Endothelial cell of umbilical vein (primary cell): Measurements from ENCODE around the gene DHX35. TPM values are rescaled to one million over a fixed set of nuclear protein-coding genes. Genes with fewer than 3 reads are reported as not detected.

ENCODE experiments used
- BruUV-seq: library from RNA; stranded (reverse); fragments of 400-500 nt; replicated peaks from 2 replicates; lab custom pipeline; 2021; lab: Mats Ljungman, UMichigan
- CTCF ChIA-PET: fragments of 300-600, 350-600 bp; sonication (Branson Sonifier 250); formaldehyde crosslinking; loops from one replicate; lab custom pipeline; 2021; ENCODE audit warnings: antibody characterized with exemption, inconsistent platforms; lab: Charles Lee
- POLR2A ChIA-PET: fragments of 300-600, 350-600 bp; sonication (Branson Sonifier 250); formaldehyde crosslinking; loops from one replicate; lab custom pipeline; 2021; ENCODE audit warnings: antibody characterized with exemption, inconsistent platforms; lab: Charles Lee
- DNase-seq: peaks from one replicate; pipeline ENCODE4 v3.0.0-alpha.2; 2011; ENCODE audit warnings: low read depth, low spot score
- FAIRE-seq: peaks from 2 replicates; lab custom pipeline; 2011; peaks lifted over from hg19 to GRCh38; lab: Jason Lieb, UNC
- H2AFZ ChIP-seq: 2 replicates; pipeline ENCODE4 v1.6.0; 2012; ENCODE audit warnings: low read depth, low read length, control low read depth, inconsistent platforms
- H3K27ac ChIP-seq: 2 replicates; pipeline ENCODE4 v1.5.1; 2011; ENCODE audit warnings: low read depth, mild to moderate bottlenecking, control low read depth, low read length, moderate library complexity; ENCODE audit not compliant: insufficient read depth
- H3K27me3 ChIP-seq, 2 experiments: 2 replicates each; pipeline versions ENCODE4 v1.6.0 to v1.6.1; 2011; ENCODE audit warnings: low read length in 2 of 2, mixed read lengths in 1 of 2; ENCODE audit not compliant: control insufficient read depth in 2 of 2, insufficient read depth in 2 of 2
- H3K36me3 ChIP-seq, 2 experiments: 2 replicates in 1 of 2; 3 replicates in 1 of 2; pipeline ENCODE4 v1.5.1; 2011; ENCODE audit warnings: low read length in 2 of 2, mild to moderate bottlenecking in 1 of 2, moderate library complexity in 1 of 2; ENCODE audit not compliant: control insufficient read depth in 2 of 2, insufficient read depth in 2 of 2; ENCODE audit errors: extremely low read depth in 1 of 2
- H3K4me1 ChIP-seq: 3 replicates; pipeline ENCODE4 v1.5.1; 2011; ENCODE audit warnings: mild to moderate bottlenecking, low read length; ENCODE audit not compliant: control insufficient read depth, insufficient read depth; ENCODE audit errors: extremely low read depth
- H3K4me2 ChIP-seq: 2 replicates; pipeline ENCODE4 v1.6.1; 2011; ENCODE audit warnings: low read length, control low read depth, mixed read lengths; ENCODE audit not compliant: insufficient read depth
- H3K4me3 ChIP-seq, 3 experiments: fragments of 200-600 bp in 1 of 3; sonication (generic), shearing (Covaris generic) in 1 of 3; replicated peaks in 1 of 3; 2 replicates each; pipeline ENCODE4 v1.5.1; 2011 to 2016; ENCODE audit warnings: control low read depth in 3 of 3, low read length in 3 of 3, mild to moderate bottlenecking in 2 of 3, inconsistent platforms in 1 of 3, low read depth in 1 of 3, moderate library complexity in 1 of 3; ENCODE audit not compliant: insufficient read depth in 1 of 3
- H3K79me2 ChIP-seq: 2 replicates; pipeline ENCODE4 v1.6.0; 2012; ENCODE audit warnings: low read length, inconsistent platforms; ENCODE audit not compliant: control insufficient read depth, insufficient read depth
- H3K9ac ChIP-seq: replicated peaks from 2 replicates; pipeline ENCODE3; 2011; ENCODE audit warnings: low read length, control low read depth; ENCODE audit not compliant: insufficient read depth; ENCODE audit errors: extremely low read depth
- H3K9me1 ChIP-seq: replicated peaks from 3 replicates; pipeline ENCODE4 v1.6.0; 2011; ENCODE audit warnings: mild to moderate bottlenecking, low read length; ENCODE audit not compliant: control insufficient read depth, insufficient read depth; ENCODE audit errors: extremely low read depth
- H3K9me3 ChIP-seq: replicated peaks from 2 replicates; pipeline ENCODE4 v1.5.1; 2012; ENCODE audit warnings: low read length, inconsistent platforms; ENCODE audit not compliant: control insufficient read depth, insufficient read depth
- H4K20me1 ChIP-seq: replicated peaks from 2 replicates; pipeline ENCODE3; 2011; ENCODE audit warnings: mild to moderate bottlenecking, low read length; ENCODE audit not compliant: control insufficient read depth, insufficient read depth; ENCODE audit errors: extremely low read depth
- CTCF ChIP-seq, 2 donors: IDR thresholded peaks; 1 replicate in 1 of 2; 2 replicates in 1 of 2; pipeline ENCODE4 v1.5.1; 2011; ENCODE audit warnings: low read length in 2 of 2, mild to moderate bottlenecking in 2 of 2, moderate library complexity in 2 of 2, control low read depth in 1 of 2, inconsistent platforms in 1 of 2, low read depth in 1 of 2; ENCODE audit not compliant: insufficient read depth in 1 of 2; ENCODE audit errors: extremely low read depth in 1 of 2
- EZH2 ChIP-seq: IDR thresholded peaks from 2 replicates; pipeline ENCODE4 v1.6.1; 2012; ENCODE audit warnings: borderline replicate concordance, low read depth, mild to moderate bottlenecking, moderate library complexity, low read length, inconsistent platforms; ENCODE audit not compliant: severe bottlenecking
- FOS ChIP-seq: IDR thresholded peaks from 2 replicates; pipeline ENCODE4 v1.6.1; 2011; ENCODE audit warnings: mild to moderate bottlenecking, low read length, moderate library complexity, borderline replicate concordance; ENCODE audit not compliant: insufficient read depth
- GATA2 ChIP-seq: IDR thresholded peaks from 2 replicates; pipeline ENCODE4 v1.7.0; 2011; ENCODE audit warnings: low read depth, mild to moderate bottlenecking, moderate library complexity, mixed read lengths, low read length; ENCODE audit not compliant: insufficient read length, insufficient read depth
- JUN ChIP-seq: IDR thresholded peaks from 2 replicates; pipeline ENCODE4 v1.6.1; 2011; ENCODE audit warnings: borderline replicate concordance, low read depth; ENCODE audit not compliant: insufficient read length, insufficient read depth
- MAX ChIP-seq: IDR thresholded peaks from 2 replicates; pipeline ENCODE4 v1.6.1; 2011; ENCODE audit not compliant: insufficient read depth, insufficient read length
- MYC ChIP-seq: IDR thresholded peaks from one replicate; pipeline ENCODE4 v1.6.1; 2011; ENCODE audit warnings: mild to moderate bottlenecking, low read depth, low read length
- POLR2A ChIP-seq: IDR thresholded peaks from 2 replicates; pipeline ENCODE4 v1.6.1; 2012; ENCODE audit warnings: low read depth, mild to moderate bottlenecking, control low read depth, low read length
- POLR2AphosphoS5 ChIP-seq: IDR thresholded peaks from 2 replicates; pipeline ENCODE4 v1.6.1; 2012; ENCODE audit warnings: low read depth, mild to moderate bottlenecking, control low read depth, low read length, moderate library complexity; ENCODE audit not compliant: insufficient read depth
- dilution Hi-C: fragments of 300-500 bp; cut with MboI; formaldehyde crosslinking; loops from one replicate; pipeline ENCODE4 v1.15.0; 2019; ENCODE audit warnings: low sequenced_read_pairs; ENCODE audit not compliant: extremely low pct_ligation_motif_present
- intact Hi-C: fragments of 100-400 bp; cut with micrococcal nuclease; formaldehyde crosslinking; loops from one replicate; pipeline ENCODE4 v1.10.0; 2022
- polyA plus RNA-seq, 4 experiments: library from polyadenylated mRNA; depleted of rRNA in 3 of 4; stranded (reverse) in 3 of 4; unstranded in 1 of 4; fragments of >200 nt; gene quantifications; 2 replicates each; pipeline versions ENCODE4 v1.2.1 to v1.2.3, GENCODE V29; 2011 to 2012; ENCODE audit warnings: missing spikeins in 1 of 4
- total RNA-seq: library from RNA; stranded (reverse); gene quantifications from 2 replicates; pipeline ENCODE4 v1.2.3, GENCODE V29; 2021

Gene DHX35
- total and polyA plus RNA-seq, 2 donors (not counting 3 experiments of a cell fraction or from before 2014, with no cell fraction given), result 10.0 to 13.0 TPM

GRCh38 chr20:39029364-39029763 lies 67.2 kb downstream of the DHX35 start:
- POLR2A ChIA-PET, result interaction anchor here (0.6 kb wide), 1 partner anchor 41 kb away, joined by 3 read pairs; no protein-coding TSS in a partner anchor
- H3K4me3 ChIP-seq, result no peak overlapping the region

More at GRCh38 chr20:39029364-39029763, 67.2 kb downstream of the DHX35 start:
- Histone ChIP-seq H3K9me1 (no peaks in the 10 kb centered on the region), H3K9me3 (no peaks in the 10 kb centered on the region), H3K9ac (no peak overlapping the region), H3K4me2 (no peak overlapping the region), H3K27me3 (no peaks in the 10 kb centered on the region), H2AFZ (no peak overlapping the region), H3K4me1 (no peaks in the 10 kb centered on the region), H4K20me1 (no peaks in the 10 kb centered on the region), H3K36me3 (peaks cover 0 to 4% of the 10 kb centered on the region in 2 experiments), H3K79me2 (no peaks in the 10 kb centered on the region), H3K27ac (no peak overlapping the region)
- DNase-seq, result no peak
- dilution Hi-C loops, result no loop called here
- no peak for TF ChIP-seq MYC
- no peak for TF ChIP-seq EZH2
- no peak for TF ChIP-seq CTCF (IDR thresholded peaks at IDR 0.05; ENCODE audit: extremely low read depth in 1 of 2, insufficient read depth in 1 of 2, low read depth in 1 of 2, low read length in 2 of 2)
- no peak for TF ChIP-seq GATA2
- no peak for TF ChIP-seq FOS
- no peak for TF ChIP-seq POLR2AphosphoS5
- no peak for TF ChIP-seq JUN
- TF ChIP-seq MAX, result no peak
- no peak for TF ChIP-seq POLR2A
- no peak for FAIRE-seq
- intact Hi-C loops, result no loop called here
- no TSS peak for BruUV-seq
- CTCF ChIA-PET, result interaction anchor here (0.9 kb wide), 1 partner anchor 103 kb away, joined by 4 read pairs; the partner anchor contains the start of gene FAM83D
